K562 (cell line): ENCODE data around the gene SAMD14. TPM values are rescaled to one million over a fixed set of nuclear protein-coding genes. Genes with fewer than 3 reads are reported as not detected.

Experiments used
- GTF2F1 ChIP-seq: IDR thresholded peaks from 2 replicates; pipeline ENCODE4 v1.6.1; 2011; ENCODE audit warnings: low read depth, low read length, improper control_type of control experiment
- HLTF ChIP-seq: fragments of 450-650 bp; IDR thresholded peaks from 2 replicates; pipeline ENCODE4 v1.6.1; 2016
- HMGN3 ChIP-seq: IDR thresholded peaks from 2 replicates; pipeline ENCODE4 v1.6.1; 2011; ENCODE audit warnings: borderline replicate concordance, low read depth, mild to moderate bottlenecking, mixed read lengths, low read length; ENCODE audit not compliant: insufficient read length; ENCODE audit errors: extremely low read depth
- JUN ChIP-seq, 2 experiments: sonication (generic) in 1 of 2; formaldehyde crosslinking in 1 of 2; IDR thresholded peaks; 2 replicates each; pipeline versions ENCODE4 v1.6.1 to v1.8.0; 2012 to 2022; ENCODE audit warnings: borderline replicate concordance in 2 of 2, mild to moderate bottlenecking in 2 of 2, improper control_type of control experiment in 1 of 2, low read depth in 1 of 2, low read length in 1 of 2, missing genetic modification reagents in 1 of 2
- KLF1 ChIP-seq: fragments of 450-650 bp; IDR thresholded peaks from 2 replicates; pipeline ENCODE4 v1.6.1; 2016; ENCODE audit warnings: missing genetic modification characterization, missing compliant biosample characterization
- NCOR1 ChIP-seq: fragments of 450-650 bp; IDR thresholded peaks from 2 replicates; pipeline ENCODE4 v1.6.1; 2016; ENCODE audit warnings: mild to moderate bottlenecking, moderate library complexity
- RBM17 ChIP-seq: fragments of 200-400 bp; formaldehyde crosslinking; IDR thresholded peaks from 2 replicates; pipeline ENCODE4 v1.6.1; 2017; ENCODE audit warnings: low read depth, mild to moderate bottlenecking, low read length, borderline replicate concordance
- STAT5B ChIP-seq: fragments of 250-450 bp; sonication (Bioruptor Pico); IDR thresholded peaks from 2 replicates; pipeline ENCODE4 v1.8.0; 2021; ENCODE audit warnings: mild to moderate bottlenecking, inconsistent platforms
- ZNF77 ChIP-seq: fragments of 250-450 bp; sonication (Bioruptor Pico); IDR thresholded peaks from 2 replicates; pipeline ENCODE4 v1.5.0; 2020
- ZSCAN29 ChIP-seq: fragments of 450-650 bp; IDR thresholded peaks from 2 replicates; pipeline ENCODE4 v1.6.1; 2017
- polyA plus RNA-seq, 8 experiments: library from polyadenylated mRNA; depleted of rRNA in 4 of 8; stranded (reverse) in 5 of 8; unstranded in 3 of 8; fragments of >200 nt; fragmentation: Nextera tagmentation in 2 of 8; fragmentation: Illumina TruSeq in 1 of 8; extraction: Ambion mirVana in 2 of 8; extraction: Trizol in 1 of 8; gene quantifications; 2 replicates each; pipeline versions ENCODE4 v1.2.1 to v1.2.3, GENCODE V29; 2011 to 2014; ENCODE audit warnings: inconsistent platforms in 1 of 8, missing spikeins in 1 of 8
- total RNA-seq, 7 experiments: library from RNA; depleted of rRNA in 6 of 7; stranded (reverse); fragments of >200 nt in 6 of 7; fragmentation: Illumina TruSeq in 2 of 7; extraction: Trizol in 2 of 7; gene quantifications; 2 replicates each; pipeline versions ENCODE4 v1.2.1 to v1.2.3, GENCODE V29; 2011 to 2021; ENCODE audit warnings: low replicate concordance in 1 of 7
- TF ChIP-seq, protein P1 (sequence below): IDR thresholded peaks from 2 replicates; pipeline ENCODE4 v1.6.1; 2014; ENCODE audit warnings: antibody characterized with exemption
- TF ChIP-seq, protein P2 (sequence below): sonication (generic); formaldehyde crosslinking; IDR thresholded peaks from 2 replicates; pipeline ENCODE4 v1.8.0; 2022; ENCODE audit warnings: mild to moderate bottlenecking, missing genetic modification reagents
- TF ChIP-seq, protein P3 (sequence below), 2 experiments: fragments of 450-650 bp; formaldehyde crosslinking in 1 of 2; IDR thresholded peaks; 2 replicates each; pipeline versions ENCODE4 v1.4.0 to v1.6.1; 2014 to 2020; ENCODE audit warnings: mild to moderate bottlenecking in 2 of 2, borderline replicate concordance in 1 of 2, low read depth in 1 of 2

Gene SAMD14
- total and polyA plus RNA-seq, 9 of the 15 experiments (the other 6 are each of a cell fraction or from before 2014, with no cell fraction given), result 0.04 to 0.07 TPM; not detected in 7

DNA sequence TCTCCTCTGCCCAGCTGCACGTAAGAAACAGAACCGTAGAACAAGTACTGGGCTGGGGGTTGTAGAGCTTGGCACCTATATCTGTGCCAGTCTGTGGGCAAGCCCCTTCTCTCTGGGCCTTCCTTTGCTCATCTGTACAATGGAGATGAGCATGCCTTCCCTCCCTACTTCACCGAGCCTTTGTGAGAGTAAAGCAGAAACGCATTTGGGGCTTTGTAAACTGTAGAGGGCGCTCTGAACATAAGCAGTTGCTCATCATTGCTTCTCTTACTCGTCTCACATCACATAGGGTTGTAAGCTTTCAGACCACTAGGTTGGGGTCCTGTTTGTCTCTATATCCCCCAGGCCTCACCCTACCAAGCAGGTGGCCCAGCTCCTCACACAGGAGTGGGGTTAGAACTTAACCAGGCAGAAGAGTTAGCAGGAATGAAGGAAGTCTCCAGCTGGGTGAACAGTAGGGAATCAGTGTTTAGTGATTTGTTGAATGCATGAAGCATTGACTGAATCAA lies 15.1 kb downstream of the SAMD14 start (continued):
- TF ChIP-seq, protein P1, sequence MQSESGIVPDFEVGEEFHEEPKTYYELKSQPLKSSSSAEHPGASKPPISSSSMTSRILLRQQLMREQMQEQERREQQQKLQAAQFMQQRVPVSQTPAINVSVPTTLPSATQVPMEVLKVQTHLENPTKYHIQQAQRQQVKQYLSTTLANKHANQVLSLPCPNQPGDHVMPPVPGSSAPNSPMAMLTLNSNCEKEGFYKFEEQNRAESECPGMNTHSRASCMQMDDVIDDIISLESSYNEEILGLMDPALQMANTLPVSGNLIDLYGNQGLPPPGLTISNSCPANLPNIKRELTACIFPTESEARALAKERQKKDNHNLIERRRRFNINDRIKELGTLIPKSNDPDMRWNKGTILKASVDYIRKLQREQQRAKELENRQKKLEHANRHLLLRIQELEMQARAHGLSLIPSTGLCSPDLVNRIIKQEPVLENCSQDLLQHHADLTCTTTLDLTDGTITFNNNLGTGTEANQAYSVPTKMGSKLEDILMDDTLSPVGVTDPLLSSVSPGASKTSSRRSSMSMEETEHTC, result no peak
- TF ChIP-seq, protein P2, sequence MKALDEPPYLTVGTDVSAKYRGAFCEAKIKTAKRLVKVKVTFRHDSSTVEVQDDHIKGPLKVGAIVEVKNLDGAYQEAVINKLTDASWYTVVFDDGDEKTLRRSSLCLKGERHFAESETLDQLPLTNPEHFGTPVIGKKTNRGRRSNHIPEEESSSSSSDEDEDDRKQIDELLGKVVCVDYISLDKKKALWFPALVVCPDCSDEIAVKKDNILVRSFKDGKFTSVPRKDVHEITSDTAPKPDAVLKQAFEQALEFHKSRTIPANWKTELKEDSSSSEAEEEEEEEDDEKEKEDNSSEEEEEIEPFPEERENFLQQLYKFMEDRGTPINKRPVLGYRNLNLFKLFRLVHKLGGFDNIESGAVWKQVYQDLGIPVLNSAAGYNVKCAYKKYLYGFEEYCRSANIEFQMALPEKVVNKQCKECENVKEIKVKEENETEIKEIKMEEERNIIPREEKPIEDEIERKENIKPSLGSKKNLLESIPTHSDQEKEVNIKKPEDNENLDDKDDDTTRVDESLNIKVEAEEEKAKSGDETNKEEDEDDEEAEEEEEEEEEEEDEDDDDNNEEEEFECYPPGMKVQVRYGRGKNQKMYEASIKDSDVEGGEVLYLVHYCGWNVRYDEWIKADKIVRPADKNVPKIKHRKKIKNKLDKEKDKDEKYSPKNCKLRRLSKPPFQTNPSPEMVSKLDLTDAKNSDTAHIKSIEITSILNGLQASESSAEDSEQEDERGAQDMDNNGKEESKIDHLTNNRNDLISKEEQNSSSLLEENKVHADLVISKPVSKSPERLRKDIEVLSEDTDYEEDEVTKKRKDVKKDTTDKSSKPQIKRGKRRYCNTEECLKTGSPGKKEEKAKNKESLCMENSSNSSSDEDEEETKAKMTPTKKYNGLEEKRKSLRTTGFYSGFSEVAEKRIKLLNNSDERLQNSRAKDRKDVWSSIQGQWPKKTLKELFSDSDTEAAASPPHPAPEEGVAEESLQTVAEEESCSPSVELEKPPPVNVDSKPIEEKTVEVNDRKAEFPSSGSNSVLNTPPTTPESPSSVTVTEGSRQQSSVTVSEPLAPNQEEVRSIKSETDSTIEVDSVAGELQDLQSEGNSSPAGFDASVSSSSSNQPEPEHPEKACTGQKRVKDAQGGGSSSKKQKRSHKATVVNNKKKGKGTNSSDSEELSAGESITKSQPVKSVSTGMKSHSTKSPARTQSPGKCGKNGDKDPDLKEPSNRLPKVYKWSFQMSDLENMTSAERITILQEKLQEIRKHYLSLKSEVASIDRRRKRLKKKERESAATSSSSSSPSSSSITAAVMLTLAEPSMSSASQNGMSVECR (CRISPR knock-in tag), result peak; percentile 38; the same call in 1 of the 2 replicates
- TF ChIP-seq HLTF (no peak), KLF1 (tag) (no peak), ZSCAN29 (no peak), JUN (IDR thresholded peaks at IDR 0.05; ENCODE audit: borderline replicate concordance, low read depth, low read length) (peak; percentile 16; the same call in 1 of the 2 replicates), JUN (CRISPR knock-in tag; IDR thresholded peaks at IDR 0.05; ENCODE audit: borderline replicate concordance) (peak; percentile 34; the same call in 1 of the 2 replicates), STAT5B (CRISPR knock-in tag) (no peak), GTF2F1 (no peak), HMGN3 (no peak), ZNF77 (CRISPR knock-in tag) (no peak), NCOR1 (no peak), RBM17 (no peak)
- TF ChIP-seq, protein P3, sequence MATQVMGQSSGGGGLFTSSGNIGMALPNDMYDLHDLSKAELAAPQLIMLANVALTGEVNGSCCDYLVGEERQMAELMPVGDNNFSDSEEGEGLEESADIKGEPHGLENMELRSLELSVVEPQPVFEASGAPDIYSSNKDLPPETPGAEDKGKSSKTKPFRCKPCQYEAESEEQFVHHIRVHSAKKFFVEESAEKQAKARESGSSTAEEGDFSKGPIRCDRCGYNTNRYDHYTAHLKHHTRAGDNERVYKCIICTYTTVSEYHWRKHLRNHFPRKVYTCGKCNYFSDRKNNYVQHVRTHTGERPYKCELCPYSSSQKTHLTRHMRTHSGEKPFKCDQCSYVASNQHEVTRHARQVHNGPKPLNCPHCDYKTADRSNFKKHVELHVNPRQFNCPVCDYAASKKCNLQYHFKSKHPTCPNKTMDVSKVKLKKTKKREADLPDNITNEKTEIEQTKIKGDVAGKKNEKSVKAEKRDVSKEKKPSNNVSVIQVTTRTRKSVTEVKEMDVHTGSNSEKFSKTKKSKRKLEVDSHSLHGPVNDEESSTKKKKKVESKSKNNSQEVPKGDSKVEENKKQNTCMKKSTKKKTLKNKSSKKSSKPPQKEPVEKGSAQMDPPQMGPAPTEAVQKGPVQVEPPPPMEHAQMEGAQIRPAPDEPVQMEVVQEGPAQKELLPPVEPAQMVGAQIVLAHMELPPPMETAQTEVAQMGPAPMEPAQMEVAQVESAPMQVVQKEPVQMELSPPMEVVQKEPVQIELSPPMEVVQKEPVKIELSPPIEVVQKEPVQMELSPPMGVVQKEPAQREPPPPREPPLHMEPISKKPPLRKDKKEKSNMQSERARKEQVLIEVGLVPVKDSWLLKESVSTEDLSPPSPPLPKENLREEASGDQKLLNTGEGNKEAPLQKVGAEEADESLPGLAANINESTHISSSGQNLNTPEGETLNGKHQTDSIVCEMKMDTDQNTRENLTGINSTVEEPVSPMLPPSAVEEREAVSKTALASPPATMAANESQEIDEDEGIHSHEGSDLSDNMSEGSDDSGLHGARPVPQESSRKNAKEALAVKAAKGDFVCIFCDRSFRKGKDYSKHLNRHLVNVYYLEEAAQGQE (IDR thresholded peaks at IDR 0.05; ENCODE audit: borderline replicate concordance), result peak; percentile 32; the same call in 1 of the 2 replicates
- TF ChIP-seq, protein P3 (CRISPR knock-in tag; IDR thresholded peaks at IDR 0.05; ENCODE audit: low read depth), result no peak
